Hypothalamus (tissue), 51 donors: ENCODE measurements around the gene GOLGA8B.
"Not testable (repeated sequence)": the region's sequence is repeated elsewhere in the genome, so short reads cannot be mapped to it uniquely, and the experiment has no call there.

Source experiments
- DNase-seq, 51 donors: peaks; one replicate each; lab custom pipeline; 2025; lab: John Stamatoyannopoulos, UW

Gene GOLGA8B

DNA sequence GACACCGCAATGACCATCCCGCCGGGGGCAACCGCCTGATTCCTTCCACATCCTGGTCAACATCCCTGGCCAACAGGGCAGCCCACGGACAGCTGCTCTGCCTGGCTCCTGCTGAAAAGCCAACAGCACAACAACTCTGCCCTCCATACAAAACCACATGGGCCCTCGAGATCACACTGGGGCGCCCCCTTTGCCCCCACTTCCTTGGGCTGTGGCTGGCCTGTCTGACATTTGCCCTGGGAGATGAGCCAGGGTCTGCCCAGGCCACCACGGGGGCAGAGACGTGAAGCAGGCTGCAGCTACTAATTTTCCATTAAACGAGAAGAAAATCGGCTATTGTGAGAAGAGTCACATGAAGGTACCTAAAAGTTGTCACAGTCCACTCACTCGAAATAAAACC, 16.3 kb downstream of the GOLGA8B start:
- DNase-seq: not testable (repeated sequence)

DNA sequence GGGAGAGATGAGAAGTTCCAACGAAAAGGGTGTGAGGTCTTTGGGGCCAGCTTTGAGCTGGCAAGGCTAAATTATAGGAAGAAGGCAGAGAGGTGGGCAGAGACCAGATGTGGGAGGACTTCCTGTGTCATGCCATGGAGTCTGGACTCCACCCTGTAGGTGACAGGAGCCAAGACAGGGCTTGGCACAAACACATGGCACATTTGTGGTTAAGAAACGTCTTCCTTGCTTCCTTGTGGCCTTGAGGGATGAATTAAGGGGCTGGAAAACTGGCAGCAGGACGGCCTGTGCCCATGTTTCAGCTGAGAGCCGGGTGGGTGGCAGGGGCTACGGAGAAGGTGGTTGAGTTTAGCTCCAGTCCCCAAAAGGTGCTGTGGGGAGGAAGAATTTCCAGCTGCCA, 18.7 kb downstream of the GOLGA8B start:
- not testable (repeated sequence) for DNase-seq

DNA sequence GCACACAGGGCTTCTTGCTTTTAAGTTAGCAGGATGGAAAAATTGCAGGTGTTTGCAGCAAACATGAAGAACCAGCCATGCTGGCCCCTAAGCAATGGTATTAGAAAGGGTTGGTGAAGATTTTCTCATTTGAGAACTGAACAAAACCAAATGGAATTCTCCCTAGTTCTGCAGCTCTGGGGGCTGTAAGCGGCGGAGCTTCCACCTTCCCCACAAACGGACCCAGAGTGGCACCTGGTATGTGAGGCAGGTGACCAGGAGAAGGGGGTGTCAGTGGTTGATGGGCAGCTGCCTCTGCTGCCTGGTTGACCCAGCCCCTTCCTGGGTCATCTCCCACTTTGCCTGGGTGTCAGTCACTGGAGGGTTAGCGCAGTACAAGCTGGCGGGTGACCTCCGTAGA, 22.6 kb downstream of the GOLGA8B start:
- DNase-seq: not testable (repeated sequence)

DNA sequence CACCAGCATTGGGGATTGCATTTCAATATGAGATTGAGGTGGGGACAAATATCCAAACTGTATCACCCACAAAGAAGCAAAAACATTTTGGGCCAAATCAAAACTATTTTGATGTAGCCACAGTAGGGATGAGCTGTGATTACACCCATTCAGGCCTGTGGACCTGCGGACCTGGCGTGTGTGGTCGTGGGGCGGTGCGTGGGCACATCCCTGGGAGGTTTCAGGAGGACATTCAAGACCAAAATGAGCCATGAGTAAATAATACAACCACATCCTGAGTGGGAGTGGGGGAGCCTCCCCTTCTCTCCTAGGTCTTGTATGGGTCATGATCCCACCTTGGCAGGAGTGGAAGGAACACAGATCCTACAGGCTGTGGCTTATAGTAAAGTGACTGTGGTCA, 23.7 kb downstream of the GOLGA8B start:
- not testable (repeated sequence) for DNase-seq

DNA sequence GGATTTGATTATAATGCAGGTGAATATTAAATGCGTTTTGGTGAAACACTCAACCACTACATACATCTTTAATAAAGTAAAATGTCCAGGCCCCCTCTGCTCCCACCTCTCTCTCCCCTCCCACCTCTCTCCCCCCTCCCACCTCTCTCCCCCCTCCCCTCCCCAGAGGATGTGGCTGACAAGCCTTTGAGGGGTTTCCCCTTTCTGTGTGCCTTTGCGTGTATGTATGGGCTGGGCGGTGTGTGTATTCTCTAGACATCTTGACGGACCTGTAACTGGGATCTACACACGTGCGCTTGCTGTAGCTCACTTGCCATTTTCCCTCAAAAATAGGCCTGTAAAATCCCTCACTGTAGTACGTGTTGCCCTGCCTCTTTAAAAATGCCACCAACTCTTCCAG, 28.3 kb downstream of the GOLGA8B start:
- not testable (repeated sequence) for DNase-seq

DNA sequence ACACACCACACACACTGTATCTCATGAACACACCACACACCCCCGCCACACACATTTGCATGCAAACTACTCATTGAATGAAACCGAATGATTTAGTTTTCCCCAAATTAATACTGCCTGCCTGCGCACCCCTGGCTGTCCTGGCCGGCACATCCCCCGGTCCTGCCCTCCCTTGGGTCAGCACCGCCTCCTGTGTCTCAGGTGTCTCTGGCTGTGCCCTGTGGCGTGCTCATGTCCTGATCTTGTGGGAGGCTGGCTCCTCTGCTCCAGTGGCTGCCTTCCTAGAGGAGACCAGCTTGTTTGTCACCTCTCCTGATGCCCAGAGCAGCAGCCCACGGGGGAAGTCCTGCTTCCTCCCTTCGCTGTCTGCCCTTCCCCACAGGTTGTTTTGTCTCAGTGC, 28.7 kb downstream of the GOLGA8B start:
- not testable (repeated sequence) for DNase-seq

DNA sequence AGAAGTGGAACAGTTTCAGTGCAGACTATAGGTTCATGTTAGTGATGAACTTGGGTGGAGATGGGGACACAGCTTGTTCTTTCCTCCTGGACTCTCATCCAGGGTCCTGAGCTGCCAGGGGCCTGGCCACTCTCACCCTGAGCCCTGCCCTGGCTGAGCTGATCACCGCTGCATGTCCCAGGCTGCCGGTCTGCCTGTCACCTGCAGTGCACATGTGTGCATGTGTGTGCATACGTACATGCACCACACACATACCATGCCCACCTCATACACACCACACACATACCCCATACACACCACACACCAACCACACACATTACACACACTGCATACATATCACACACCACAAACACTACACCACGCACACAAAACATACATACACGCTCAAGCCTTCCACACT, 29.3 kb downstream of the GOLGA8B start:
- not testable (repeated sequence) for DNase-seq

DNA sequence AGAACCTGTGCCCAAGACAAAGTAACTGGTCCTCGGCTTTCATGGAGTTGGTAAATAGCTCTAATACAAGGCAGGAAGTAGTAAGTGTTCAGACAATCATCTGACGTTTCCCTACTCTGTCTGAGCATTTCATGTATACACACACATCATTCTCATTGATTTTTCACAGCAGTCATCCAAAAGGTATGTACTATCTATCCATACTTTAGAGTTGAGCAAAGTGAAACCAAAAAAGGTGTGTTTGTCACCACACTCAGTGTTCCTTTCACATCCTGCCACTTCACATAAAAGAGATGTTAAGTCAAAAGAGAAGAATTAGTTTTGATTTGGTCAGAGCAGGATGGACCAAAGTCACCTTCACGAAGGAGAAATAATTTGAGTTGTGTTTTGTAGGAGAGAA, 33.3 kb downstream of the GOLGA8B start:
- not testable (repeated sequence) for DNase-seq

DNA sequence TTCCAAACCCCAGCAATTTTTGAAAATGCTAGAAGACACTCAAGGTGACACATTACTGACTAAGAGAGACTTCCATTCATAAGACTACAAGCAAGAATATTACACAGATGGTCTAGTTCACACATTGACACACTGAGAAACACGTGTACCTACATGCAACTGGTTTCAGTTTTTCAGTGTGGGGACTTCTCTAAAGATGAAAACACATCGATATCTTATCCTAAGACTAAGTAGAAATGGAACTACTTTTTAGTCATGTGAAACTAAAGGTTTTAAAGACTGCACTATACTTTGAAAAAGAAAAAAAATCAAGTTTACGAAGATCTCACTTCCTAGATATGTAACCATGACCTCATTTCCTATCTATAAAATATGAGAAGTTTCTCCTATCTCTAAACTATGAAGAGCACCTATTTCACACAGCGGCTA, 34.1 kb downstream of the GOLGA8B start:
- not testable (repeated sequence) for DNase-seq

DNA sequence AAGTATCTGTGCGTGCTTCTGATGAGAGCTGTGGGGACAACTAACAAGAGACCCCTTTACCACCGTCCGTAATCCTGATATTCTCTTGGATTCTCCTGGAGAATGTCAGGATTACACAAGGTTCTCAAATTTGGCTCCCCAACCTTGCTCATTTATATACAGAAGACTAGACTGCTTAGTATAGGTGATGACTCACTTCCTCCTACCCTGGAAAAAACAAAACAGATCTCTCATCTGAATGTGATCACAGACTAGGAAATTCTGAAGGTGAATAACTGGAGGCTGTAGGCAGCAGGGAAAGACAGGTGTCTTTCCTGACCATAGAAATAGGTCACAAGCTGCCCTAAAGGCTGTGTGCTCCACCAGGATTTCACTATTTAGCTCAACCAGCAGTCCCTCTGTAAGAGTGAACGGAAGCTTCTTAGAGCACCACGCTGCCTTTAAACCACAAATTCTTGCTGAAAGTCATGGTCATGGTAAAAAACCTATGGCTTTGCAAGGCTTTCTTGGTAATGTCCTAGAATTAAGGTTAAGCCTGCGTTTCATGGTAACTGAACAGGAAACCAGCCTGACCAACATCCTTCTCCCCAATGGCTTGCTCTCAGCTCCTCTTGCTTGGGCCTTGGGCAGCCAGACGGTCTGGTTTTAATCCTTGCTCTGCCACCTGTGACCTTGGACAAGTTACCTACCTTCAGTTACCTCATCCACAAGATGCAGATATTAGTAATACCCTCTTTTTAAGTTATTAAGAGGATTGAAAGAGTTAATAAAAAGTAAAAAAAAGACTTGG, 39.4 kb downstream of the GOLGA8B start:
- DNase-seq: not testable (repeated sequence)

DNA sequence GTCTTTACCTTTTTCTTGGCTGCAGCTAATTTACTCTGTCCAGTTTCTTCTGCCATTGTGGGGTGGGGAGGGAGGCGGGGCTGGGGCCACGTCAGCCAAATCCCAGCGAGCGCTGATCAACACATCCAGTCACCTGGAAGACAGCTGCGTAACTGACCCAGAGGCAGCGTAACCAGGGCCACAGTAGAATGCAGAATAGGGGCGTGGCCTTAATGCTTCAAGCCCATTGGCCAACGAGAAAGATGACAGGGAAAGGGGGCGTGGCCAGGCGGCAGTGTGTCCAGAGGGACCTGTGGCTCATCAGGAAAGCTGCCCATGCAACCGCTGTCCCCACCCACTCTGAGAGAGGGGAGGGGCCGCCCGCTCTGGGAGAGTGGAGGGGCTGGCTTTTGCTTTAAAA, 47.6 kb downstream of the GOLGA8B start:
- DNase-seq: not testable (repeated sequence)
